Testis (tissue), 2 donors: Measurements from ENCODE around the gene MAPKAP1.

ENCODE experiments used
- POLR2A ChIP-seq: fragments of 450-650 bp; IDR thresholded peaks from one replicate; pipeline ENCODE4 v1.6.1; 2017; ENCODE audit warnings: antibody characterized with exemption, mild to moderate bottlenecking, moderate library complexity
- TF ChIP-seq, protein P1 (sequence below), 3 experiments: fragments of 450-650 bp in 2 of 3; fragments of 200-600 bp in 1 of 3; sonication (generic) in 1 of 3; IDR thresholded peaks; one replicate each; pipeline ENCODE4 v1.5.1; 2016 to 2019; ENCODE audit warnings: antibody characterized with exemption in 3 of 3, mild to moderate bottlenecking in 2 of 3, moderate library complexity in 1 of 3

DNA sequence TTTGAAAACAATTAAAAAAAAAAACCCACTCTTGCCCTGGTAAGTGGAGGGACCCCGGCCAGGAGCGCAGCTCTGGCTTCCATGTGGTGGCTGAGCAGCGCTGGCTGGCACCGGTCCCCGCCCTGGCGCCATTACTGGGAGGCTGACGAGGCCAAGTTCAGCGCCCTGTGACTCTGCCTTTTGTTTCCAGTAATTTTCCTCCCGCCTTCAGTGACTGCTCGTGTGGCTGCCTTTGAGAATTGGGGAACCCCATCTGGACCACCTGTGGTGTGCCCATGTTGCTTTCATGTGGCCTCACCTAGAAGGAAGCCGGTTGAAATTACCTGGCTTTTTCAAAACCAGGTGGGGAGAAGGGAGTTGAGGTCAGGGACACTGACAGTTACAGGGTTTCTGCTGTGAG, 309.3 kb downstream of the MAPKAP1 start:
- TF ChIP-seq, protein P1, sequence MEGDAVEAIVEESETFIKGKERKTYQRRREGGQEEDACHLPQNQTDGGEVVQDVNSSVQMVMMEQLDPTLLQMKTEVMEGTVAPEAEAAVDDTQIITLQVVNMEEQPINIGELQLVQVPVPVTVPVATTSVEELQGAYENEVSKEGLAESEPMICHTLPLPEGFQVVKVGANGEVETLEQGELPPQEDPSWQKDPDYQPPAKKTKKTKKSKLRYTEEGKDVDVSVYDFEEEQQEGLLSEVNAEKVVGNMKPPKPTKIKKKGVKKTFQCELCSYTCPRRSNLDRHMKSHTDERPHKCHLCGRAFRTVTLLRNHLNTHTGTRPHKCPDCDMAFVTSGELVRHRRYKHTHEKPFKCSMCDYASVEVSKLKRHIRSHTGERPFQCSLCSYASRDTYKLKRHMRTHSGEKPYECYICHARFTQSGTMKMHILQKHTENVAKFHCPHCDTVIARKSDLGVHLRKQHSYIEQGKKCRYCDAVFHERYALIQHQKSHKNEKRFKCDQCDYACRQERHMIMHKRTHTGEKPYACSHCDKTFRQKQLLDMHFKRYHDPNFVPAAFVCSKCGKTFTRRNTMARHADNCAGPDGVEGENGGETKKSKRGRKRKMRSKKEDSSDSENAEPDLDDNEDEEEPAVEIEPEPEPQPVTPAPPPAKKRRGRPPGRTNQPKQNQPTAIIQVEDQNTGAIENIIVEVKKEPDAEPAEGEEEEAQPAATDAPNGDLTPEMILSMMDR (IDR thresholded peaks at IDR 0.05): no peak
- no peak for TF ChIP-seq POLR2A
